ENCODE results near the gene TBXA2R. TPM values are rescaled to one million over a fixed set of nuclear protein-coding genes. Genes with fewer than 3 reads are reported as not detected.

TBXA2R gene
- total and polyA plus RNA-seq, 2 of the 4 experiments (the other 2 are of a cell fraction): 0.36 to 2.3 TPM

DNA sequence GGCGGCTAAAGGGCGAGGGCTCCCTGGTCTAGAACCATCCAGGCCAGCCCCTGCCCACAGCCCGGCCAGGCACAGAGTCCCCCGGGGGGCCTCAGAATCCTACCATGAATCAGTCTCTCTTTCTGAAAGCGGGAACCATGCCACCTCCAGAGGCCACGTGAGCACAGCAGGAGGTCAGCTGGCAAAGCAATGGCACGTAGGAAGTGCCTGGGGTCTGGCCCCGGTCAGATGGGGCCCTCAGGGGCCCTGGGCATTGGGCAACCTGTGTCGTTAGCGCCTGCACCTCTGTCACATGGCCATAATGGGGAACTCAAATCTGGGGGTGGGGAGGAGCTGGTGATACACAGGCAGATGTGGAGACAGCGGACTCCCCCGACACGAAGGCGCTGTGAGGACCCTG is 58.1 kb downstream of the TBXA2R start:
- intact Hi-C loops (cut with micrococcal nuclease): no loop called here
- Histone ChIP-seq H4K8ac (ENCODE audit: low read depth in 2 of 2, low read length in 2 of 2) (no peak overlapping the region), H3K79me1 (ENCODE audit: low read depth in 1 of 2, low read length in 2 of 2) (peaks cover 8 to 34% of the 10 kb centered on the region in 2 experiments), H3K4me1 (ENCODE audit: control insufficient read depth, insufficient read depth, low read length) (peaks cover 5% of the 10 kb centered on the region), H3K18ac (ENCODE audit: low read depth, low read length) (no peak overlapping the region), H3K36me3 (ENCODE audit: control insufficient read depth, insufficient read depth, low read length) (peaks cover 29% of the 10 kb centered on the region), H4K5ac (ENCODE audit: low read depth, low read length) (no peak overlapping the region), H3K9ac (ENCODE audit: low read depth, low read length) (no peak overlapping the region), H4K20me1 (ENCODE audit: insufficient read depth, low read length) (peaks cover 36% of the 10 kb centered on the region), H2AK9ac (replicated peaks; ENCODE audit: low read depth, low read length, poor library complexity) (no peak overlapping the region), H2BK20ac (ENCODE audit: low read depth, low read length) (no peak overlapping the region), H2AK5ac (ENCODE audit: low read depth, low read length) (no peak overlapping the region), H3K27me3 (ENCODE audit: control insufficient read depth, insufficient read depth, low read length) (no peaks in the 10 kb centered on the region), H3K56ac (ENCODE audit: extremely low read depth, insufficient read depth, low read length) (no peak overlapping the region), H3K4ac (ENCODE audit: low read depth, low read length) (no peak overlapping the region), H4K91ac (ENCODE audit: insufficient read depth, low read depth, low read length) (no peak overlapping the region), H3K4me3 (ENCODE audit: insufficient read depth, low read depth, low read length) (no peak overlapping the region), H3K27ac (ENCODE audit: insufficient read depth, low read length) (no peak overlapping the region), H3K9me3 (ENCODE audit: control insufficient read depth, insufficient read depth, low read length) (no peaks in the 10 kb centered on the region), H2AFZ (replicated peaks; ENCODE audit: low read length, poor library complexity) (no peak overlapping the region), H2BK15ac (ENCODE audit: low read depth, low read length) (no peak overlapping the region), H3K23ac (ENCODE audit: low read depth, low read length) (no peak overlapping the region), H3K4me2 (ENCODE audit: low read depth, low read length) (no peak overlapping the region), H3K9me1 (ENCODE audit: insufficient read depth, low read length) (no peaks in the 10 kb centered on the region), H2BK5ac (ENCODE audit: low read depth, low read length, poor library complexity, severe bottlenecking) (no peak overlapping the region), H3K14ac (replicated peaks; ENCODE audit: low read depth, low read length) (no peak overlapping the region), H2BK120ac (ENCODE audit: low read depth, low read length) (no peak overlapping the region)
- dilution Hi-C loops (cut with HindIII; ENCODE audit: low sequenced_read_pairs, unreplicated experiment): no loop called here
- DNase-seq (no peak), ATAC-seq (ENCODE audit: low read depth) (no peak)
- ChIA-PET POLR2A (ENCODE audit: unreplicated experiment) (no interaction called here), CTCF (no interaction called here)
- TF ChIP-seq, protein P1, sequence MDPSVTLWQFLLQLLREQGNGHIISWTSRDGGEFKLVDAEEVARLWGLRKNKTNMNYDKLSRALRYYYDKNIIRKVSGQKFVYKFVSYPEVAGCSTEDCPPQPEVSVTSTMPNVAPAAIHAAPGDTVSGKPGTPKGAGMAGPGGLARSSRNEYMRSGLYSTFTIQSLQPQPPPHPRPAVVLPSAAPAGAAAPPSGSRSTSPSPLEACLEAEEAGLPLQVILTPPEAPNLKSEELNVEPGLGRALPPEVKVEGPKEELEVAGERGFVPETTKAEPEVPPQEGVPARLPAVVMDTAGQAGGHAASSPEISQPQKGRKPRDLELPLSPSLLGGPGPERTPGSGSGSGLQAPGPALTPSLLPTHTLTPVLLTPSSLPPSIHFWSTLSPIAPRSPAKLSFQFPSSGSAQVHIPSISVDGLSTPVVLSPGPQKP (IDR thresholded peaks at IDR 0.05; ENCODE audit: borderline replicate concordance, low read depth, low read length): no peak
- TF ChIP-seq MAZ (IDR thresholded peaks at IDR 0.05; ENCODE audit: borderline replicate concordance, low read depth, low read length) (no peak), RAD21 (IDR thresholded peaks at IDR 0.05; ENCODE audit: low read length) (no peak), SMC3 (IDR thresholded peaks at IDR 0.05; ENCODE audit: low read depth, low read length) (no peak), NFE2L2 (IDR thresholded peaks at IDR 0.05; ENCODE audit: low read depth, low read length) (no peak), CEBPB (IDR thresholded peaks at IDR 0.05; ENCODE audit: low read depth, low read length) (no peak), FOS (IDR thresholded peaks at IDR 0.05; ENCODE audit: low read depth, low read length) (no peak), BHLHE40 (IDR thresholded peaks at IDR 0.05; ENCODE audit: low read depth, low read length) (no peak), RFX5 (IDR thresholded peaks at IDR 0.05; ENCODE audit: low read depth, low read length) (no peak), CHD1 (IDR thresholded peaks at IDR 0.05; ENCODE audit: low read depth, low read length) (no peak)
- TF ChIP-seq, protein P2, sequence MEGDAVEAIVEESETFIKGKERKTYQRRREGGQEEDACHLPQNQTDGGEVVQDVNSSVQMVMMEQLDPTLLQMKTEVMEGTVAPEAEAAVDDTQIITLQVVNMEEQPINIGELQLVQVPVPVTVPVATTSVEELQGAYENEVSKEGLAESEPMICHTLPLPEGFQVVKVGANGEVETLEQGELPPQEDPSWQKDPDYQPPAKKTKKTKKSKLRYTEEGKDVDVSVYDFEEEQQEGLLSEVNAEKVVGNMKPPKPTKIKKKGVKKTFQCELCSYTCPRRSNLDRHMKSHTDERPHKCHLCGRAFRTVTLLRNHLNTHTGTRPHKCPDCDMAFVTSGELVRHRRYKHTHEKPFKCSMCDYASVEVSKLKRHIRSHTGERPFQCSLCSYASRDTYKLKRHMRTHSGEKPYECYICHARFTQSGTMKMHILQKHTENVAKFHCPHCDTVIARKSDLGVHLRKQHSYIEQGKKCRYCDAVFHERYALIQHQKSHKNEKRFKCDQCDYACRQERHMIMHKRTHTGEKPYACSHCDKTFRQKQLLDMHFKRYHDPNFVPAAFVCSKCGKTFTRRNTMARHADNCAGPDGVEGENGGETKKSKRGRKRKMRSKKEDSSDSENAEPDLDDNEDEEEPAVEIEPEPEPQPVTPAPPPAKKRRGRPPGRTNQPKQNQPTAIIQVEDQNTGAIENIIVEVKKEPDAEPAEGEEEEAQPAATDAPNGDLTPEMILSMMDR (conservative IDR thresholded peaks at IDR 0.05; ENCODE audit: low read depth, low read length): no peak
- in situ Hi-C loops (cut with MboI; ENCODE audit: low sequenced_read_pairs): no loop called here
- WGBS, 2 experiments (ENCODE audit: extremely low coverage in 2 of 2, insufficient read length in 1 of 2): 88% methylated on average over 5 of the region's 14 CpGs; no CpG with 5 or more reads in 1 of the 2 experiments
- no TSS peak for BruUV-seq (replicated peaks)
